Erythroblast (primary cell): ENCODE measurements around the gene TMPRSS6.

Experiments
- DNase-seq, 2 experiments: peaks; one replicate each; lab custom pipeline; 2025; lab: John Stamatoyannopoulos, UW
- GATA1 ChIP-seq: IDR thresholded peaks from 2 replicates; pipeline ENCODE4 v1.6.1; 2011; ENCODE audit warnings: low read depth, mild to moderate bottlenecking, control low read depth, low read length, moderate library complexity
- POLR2A ChIP-seq: IDR thresholded peaks from 2 replicates; pipeline ENCODE4 v1.6.1; 2011; ENCODE audit warnings: mild to moderate bottlenecking, low read length

TMPRSS6 gene

DNA sequence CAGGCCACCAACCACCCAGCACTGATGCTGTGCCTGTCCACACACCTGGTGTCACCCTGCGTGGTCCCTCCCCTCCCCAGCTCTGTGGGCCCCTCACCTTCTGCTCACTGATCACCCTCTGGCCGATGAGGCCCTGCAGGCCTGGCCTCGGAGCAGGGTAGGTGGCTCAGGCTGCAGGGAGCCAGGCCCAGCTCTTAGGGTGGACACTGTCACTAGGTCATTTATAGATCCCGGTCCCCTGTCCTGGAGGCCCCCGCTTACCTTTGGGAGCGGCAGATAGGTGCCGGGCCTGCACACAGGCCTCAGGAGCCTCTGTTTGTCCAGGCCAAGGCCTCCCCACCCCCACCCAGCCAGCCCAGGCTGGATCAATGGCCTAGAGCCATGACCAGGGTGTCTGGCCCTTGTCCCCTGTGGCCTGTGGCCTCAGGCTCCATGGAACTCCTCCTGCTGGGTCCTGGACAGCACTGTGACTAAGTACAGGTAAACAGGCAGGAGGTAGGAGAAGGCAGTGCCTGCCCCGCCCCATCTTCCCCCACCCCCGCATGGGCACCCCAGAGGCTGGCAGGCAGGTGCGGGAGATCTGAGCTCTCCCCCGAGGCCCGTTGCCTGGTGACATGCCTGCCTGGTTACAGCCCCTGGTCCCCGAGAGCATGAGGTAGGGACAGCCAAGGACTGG lies at the start of gene TMPRSS6:
Gene TMPRSS6, minus strand, starts transcription at position 472 of the 676 bp plus-strand sequence. CDS start 6,296 bp downstream, outside the sequence.
- DNase-seq, result no peak
- TF ChIP-seq POLR2A (no peak), GATA1 (no peak)

DNA sequence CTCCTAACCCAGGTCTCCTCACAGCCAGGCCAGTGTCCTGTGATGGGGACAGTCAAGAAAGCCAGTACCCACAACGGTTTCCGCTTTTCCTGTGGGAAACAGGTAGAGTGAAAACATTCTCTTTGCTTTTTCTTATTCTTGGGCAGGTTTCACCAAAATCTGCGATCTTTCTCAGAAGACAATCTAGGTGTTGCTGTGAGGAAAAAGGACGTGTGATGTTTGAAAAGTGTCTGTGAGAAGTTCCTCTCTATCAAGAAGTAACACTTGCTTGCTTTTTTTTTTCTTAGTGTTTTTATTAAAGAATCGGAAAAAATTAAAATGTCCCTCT lies 49.4 kb upstream of the TMPRSS6 start:
- no peak for DNase-seq
- no peak for TF ChIP-seq GATA1
- no peak for TF ChIP-seq POLR2A

- DNase-seq, result no peak
- TF ChIP-seq POLR2A, result no peak
Measured at GRCh38 chr22:37157516-37158285, 48.2 kb upstream of the TMPRSS6 start.

DNA sequence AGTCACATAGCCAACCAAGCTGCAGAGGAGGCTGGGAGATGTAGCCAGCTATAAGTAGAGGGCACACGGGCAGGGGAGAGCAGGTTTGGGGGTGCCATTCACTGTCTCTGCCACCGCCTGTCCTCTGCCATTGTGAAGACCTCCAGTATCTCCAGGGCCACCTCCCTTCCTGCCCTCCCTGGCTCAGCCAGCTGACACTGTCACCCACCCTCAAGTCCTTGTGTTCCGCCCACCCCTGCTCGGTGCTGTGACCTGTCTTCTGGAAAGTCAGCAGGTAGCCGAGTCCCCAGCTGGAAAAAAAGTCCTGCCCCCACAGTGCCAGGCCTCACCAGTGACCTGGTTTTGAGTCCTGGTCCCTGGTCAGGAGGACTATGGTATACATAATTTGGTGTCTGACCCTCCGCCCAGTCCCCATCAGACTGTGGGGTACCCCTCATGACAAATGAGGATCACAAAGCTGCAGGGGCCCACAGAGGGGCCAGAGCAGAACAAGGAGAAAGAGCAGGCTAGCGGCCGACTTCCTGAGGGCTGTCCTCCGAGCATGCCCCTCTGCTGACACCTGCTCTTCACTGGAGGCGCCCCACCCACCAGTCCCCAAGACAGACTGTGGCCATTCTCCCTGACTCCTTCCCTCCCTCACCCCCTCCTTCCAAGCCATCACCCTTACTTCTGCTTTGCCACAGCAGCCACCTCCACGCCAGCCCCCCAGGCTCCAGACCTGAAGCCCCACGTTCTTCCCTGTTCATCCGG lies 47.3 kb upstream of the TMPRSS6 start:
- DNase-seq, result no peak
- TF ChIP-seq GATA1 (no peak), POLR2A (no peak)

- no peak for DNase-seq
- no peak for TF ChIP-seq POLR2A
- no peak for TF ChIP-seq GATA1
Measured at GRCh38 chr22:37155971-37156370, 46.5 kb upstream of the TMPRSS6 start.

GRCh38 chr22:37154925-37155712 lies 45.6 kb upstream of the TMPRSS6 start:
- no peak for TF ChIP-seq POLR2A
- TF ChIP-seq GATA1, result no peak
- no peak for DNase-seq

DNA sequence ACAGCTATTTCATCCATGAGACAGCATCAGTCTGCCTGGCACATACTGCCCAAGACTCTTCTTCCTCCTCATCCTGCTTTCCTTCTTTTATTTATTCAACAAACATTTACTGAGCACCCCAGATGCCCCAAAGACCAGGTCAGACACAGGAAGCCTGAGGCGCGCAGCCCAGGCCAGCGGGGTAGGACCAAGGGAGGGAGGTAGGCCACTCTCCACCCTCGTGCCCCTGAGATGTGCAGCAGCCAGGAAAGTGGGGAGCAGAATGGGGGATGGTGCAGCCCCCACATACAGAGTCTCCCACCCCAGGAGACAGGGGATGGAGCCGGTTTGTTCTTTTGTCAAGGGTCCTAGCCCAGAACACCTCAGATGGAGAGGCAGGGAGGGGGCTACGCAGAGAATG lies 44.4 kb upstream of the TMPRSS6 start:
- no peak for DNase-seq
- TF ChIP-seq POLR2A (no peak), GATA1 (no peak)

GRCh38 chr22:37151401-37151800 lies 41.9 kb upstream of the TMPRSS6 start:
- no peak for DNase-seq

DNA sequence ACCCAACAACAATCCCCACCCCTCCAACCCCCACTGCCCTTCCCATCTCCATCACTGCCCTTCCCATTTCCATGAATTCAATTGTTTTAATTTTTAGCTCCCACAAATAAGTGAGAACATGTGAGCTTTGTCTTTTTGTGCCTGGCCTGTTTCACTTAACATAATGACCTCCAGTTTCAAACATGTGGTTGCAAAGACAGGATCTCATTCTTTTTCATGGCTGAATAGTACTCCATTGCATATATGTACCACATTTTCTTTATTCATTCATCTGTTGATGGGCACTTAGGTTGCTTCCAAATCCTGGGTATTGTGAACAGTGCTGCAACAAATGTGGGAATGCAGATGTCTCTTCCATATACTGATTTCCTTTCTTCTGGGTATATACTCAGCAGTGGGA lies 41.2 kb upstream of the TMPRSS6 start:
- DNase-seq, result no peak
- TF ChIP-seq GATA1 (no peak), POLR2A (no peak)

More at GRCh38 chr22:37151401-37151800, 41.9 kb upstream of the TMPRSS6 start:
- TF ChIP-seq GATA1 (no peak), POLR2A (no peak)

- TF ChIP-seq GATA1 (no peak), POLR2A (no peak)
Measured at GRCh38 chr22:37148742-37149665, 39.5 kb upstream of the TMPRSS6 start.

GRCh38 chr22:37148031-37148651 lies 38.6 kb upstream of the TMPRSS6 start:
- no peak for DNase-seq
- no peak for TF ChIP-seq GATA1
- TF ChIP-seq POLR2A, result no peak

More at GRCh38 chr22:37148742-37149665, 39.5 kb upstream of the TMPRSS6 start:
- no peak for DNase-seq
